ENCODE data around the gene TBC1D32. TPM values are rescaled to one million over a fixed set of nuclear protein-coding genes. Genes with fewer than 3 reads are reported as not detected.
"Not testable (repeated sequence)": the region's sequence is repeated elsewhere in the genome, so short reads cannot be mapped to it uniquely, and the experiment has no call there.

Gene TBC1D32, protein sequence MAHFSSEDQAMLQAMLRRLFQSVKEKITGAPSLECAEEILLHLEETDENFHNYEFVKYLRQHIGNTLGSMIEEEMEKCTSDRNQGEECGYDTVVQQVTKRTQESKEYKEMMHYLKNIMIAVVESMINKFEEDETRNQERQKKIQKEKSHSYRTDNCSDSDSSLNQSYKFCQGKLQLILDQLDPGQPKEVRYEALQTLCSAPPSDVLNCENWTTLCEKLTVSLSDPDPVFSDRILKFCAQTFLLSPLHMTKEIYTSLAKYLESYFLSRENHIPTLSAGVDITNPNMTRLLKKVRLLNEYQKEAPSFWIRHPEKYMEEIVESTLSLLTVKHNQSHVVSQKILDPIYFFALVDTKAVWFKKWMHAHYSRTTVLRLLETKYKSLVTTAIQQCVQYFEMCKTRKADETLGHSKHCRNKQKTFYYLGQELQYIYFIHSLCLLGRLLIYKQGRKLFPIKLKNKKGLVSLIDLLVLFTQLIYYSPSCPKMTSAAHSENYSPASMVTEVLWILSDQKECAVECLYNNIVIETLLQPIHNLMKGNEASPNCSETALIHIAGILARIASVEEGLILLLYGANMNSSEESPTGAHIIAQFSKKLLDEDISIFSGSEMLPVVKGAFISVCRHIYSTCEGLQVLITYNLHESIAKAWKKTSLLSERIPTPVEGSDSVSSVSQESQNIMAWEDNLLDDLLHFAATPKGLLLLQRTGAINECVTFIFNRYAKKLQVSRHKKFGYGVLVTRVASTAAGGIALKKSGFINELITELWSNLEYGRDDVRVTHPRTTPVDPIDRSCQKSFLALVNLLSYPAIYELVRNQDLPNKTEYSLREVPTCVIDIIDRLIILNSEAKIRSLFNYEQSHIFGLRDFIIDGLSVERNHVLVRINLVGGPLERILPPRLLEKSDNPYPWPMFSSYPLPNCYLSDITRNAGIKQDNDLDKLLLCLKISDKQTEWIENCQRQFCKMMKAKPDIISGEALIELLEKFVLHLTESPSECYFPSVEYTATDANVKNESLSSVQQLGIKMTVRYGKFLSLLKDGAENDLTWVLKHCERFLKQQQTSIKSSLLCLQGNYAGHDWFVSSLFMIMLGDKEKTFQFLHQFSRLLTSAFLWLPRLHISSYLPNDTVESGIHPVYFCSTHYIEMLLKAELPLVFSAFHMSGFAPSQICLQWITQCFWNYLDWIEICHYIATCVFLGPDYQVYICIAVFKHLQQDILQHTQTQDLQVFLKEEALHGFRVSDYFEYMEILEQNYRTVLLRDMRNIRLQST
- total RNA-seq: 2.1 TPM

DNA sequence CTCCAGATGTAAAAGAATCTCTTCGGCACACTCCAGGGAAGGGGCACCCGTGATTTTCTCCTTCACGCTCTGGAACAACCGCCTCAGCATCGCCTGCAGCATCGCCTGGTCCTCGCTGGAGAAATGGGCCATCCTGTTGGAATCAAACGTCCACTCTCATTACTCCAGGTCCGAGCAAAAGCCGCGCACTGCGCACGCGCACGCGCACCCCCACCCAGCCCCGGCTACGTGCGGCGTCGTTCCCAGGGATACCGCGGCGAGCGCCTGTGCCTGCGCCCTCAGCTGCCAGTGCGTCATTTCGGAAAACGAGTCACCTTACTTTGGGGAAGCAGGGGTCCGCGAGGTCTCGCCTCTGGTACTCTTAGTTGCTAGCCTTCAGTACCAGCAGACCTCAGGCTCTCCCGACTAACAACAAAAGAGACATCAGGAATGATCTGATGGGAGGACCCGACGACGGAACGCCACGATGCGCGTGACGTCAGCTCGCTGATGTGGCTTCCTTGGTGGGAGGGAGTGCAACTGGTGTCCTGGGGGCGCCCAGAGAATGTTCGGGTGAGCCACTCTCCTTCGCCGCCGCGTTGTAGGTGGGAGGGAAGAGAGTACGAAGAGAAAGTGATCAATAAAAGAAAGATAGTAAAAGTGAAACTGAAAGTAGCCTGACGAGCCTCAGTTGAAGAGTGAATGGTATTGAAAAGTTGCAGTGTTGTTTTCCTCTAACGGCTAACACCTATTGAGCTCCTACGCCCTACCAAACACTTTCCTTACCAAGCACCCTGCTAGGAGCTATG is at the start of gene TBC1D32:
Gene TBC1D32, minus strand, starts transcription at position 182 of the 788 bp plus-strand sequence. Its CDS starts 50 bp downstream, at position 132.
- Histone ChIP-seq H3K27ac (peak within 1 kb of the TSS; percentile 94 to 96), H3K36me3 (no peaks in the 10 kb centered on the region), H3K4me3 (peak within 1 kb of the TSS; percentile 74 to 76), H3K4me1 (no peaks in the 10 kb centered on the region), H3K27me3 (no peaks in the 10 kb centered on the region), H3K9me3 (no peaks in the 10 kb centered on the region)
- TF ChIP-seq CTCF (IDR thresholded peaks at IDR 0.05): no peak
- peak; percentile 47 to 96 for DNase-seq (ENCODE audit: low spot score in 2 of 2)
- intact Hi-C loops (cut with DNase I): loop anchor here (10.0 kb wide), 4 partner anchors 250 to 1140 kb away; partner anchors contain the start of gene SERINC1

- DNase-seq (ENCODE audit: low spot score in 2 of 2): no peak
Observed at GRCh38 chr6:121383478-121383877, 49.2 kb upstream of the TBC1D32 start.

DNA sequence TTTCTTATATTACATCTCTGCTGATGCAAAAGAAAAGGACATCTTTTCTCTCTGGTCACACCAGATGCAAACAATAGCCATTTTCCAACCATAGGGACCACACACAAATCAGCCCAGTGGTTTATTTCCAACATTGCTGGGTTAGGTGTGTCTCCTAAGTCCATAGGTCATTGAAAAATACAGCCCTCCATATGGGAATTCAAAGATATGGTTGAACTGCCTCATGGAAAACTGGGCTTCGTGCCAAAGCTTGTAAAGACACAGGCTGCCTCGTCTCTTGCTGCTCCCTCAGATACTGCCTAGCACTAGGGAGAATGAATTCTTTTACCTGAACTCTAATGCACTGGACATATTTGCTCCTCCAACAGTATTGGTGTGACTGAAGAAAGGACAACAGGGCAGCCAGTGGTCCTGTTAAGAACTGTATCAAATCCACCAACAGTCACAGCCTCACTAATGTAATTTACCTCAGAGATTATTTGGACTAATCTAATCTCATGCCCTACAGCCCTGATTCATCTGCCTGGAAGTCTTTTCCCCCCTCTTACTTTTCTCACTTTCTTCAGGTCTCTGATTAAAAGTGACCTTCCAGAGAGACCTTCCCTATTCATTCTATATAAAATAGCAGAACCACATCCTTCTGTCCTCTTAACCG is 48.3 kb upstream of the TBC1D32 start:
- no peak for DNase-seq (ENCODE audit: low spot score in 2 of 2)
- Histone ChIP-seq H3K36me3 (no peaks in the 10 kb centered on the region), H3K4me3 (no peak overlapping the region), H3K27ac (no peak overlapping the region), H3K4me1 (no peaks in the 10 kb centered on the region), H3K9me3 (no peaks in the 10 kb centered on the region), H3K27me3 (no peaks in the 10 kb centered on the region)
- no peak for TF ChIP-seq CTCF (IDR thresholded peaks at IDR 0.05)
- intact Hi-C loops (cut with DNase I): no loop called here

More at GRCh38 chr6:121383478-121383877, 49.2 kb upstream of the TBC1D32 start:
- no peak overlapping the region for H3K27ac ChIP-seq
- intact Hi-C loops (cut with DNase I): no loop called here
- no peaks in the 10 kb centered on the region for H3K36me3 ChIP-seq
- no peaks in the 10 kb centered on the region for H3K9me3 ChIP-seq
- H3K4me3 ChIP-seq: no peak overlapping the region
- H3K4me1 ChIP-seq: no peaks in the 10 kb centered on the region
- no peak for TF ChIP-seq CTCF (IDR thresholded peaks at IDR 0.05)
- no peaks in the 10 kb centered on the region for H3K27me3 ChIP-seq

GRCh38 chr6:121376411-121376810 is 42.1 kb upstream of the TBC1D32 start:
- TF ChIP-seq CTCF (IDR thresholded peaks at IDR 0.05): no peak
- DNase-seq (ENCODE audit: low spot score in 2 of 2): no peak
- Histone ChIP-seq H3K4me3 (no peak overlapping the region), H3K4me1 (no peaks in the 10 kb centered on the region), H3K27ac (no peak overlapping the region), H3K9me3 (peaks cover 0 to 7% of the 10 kb centered on the region in 2 donors), H3K27me3 (no peaks in the 10 kb centered on the region), H3K36me3 (no peaks in the 10 kb centered on the region)
- intact Hi-C loops (cut with DNase I): no loop called here

DNA sequence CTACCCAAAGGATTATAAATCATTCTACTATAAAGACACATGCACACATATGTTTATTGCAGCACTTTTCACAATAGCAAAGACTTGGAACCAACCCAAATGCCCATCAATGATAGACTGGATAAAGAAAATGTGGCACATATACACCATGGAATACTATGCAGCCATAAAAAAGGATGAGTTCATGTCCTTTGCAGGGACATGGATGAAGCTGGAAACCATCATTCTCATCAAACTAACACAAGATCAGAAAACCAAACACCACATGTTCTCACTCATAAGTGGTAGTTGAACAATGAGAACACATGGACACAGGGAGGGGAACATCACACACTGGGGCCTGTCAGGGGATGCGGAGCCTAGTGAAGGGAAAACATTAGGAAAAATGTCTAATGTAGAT is 39.9 kb upstream of the TBC1D32 start:
- DNase-seq (ENCODE audit: low spot score in 2 of 2); H3K27ac ChIP-seq; H3K4me3 ChIP-seq; intact Hi-C loops (cut with DNase I); H3K36me3 ChIP-seq; H3K27me3 ChIP-seq; H3K4me1 ChIP-seq; H3K9me3 ChIP-seq: not testable (repeated sequence)

All from ascending aorta (tissue), 2 donors.